Measurements from ENCODE around the gene FGF7.
"Not testable (repeated sequence)": the region's sequence is repeated elsewhere in the genome, so short reads cannot be mapped to it uniquely, and the experiment has no call there.

The FGF7 gene

GRCh38 chr15:49439678-49440395 lies 16.8 kb downstream of the FGF7 start:
- DNase-seq (ENCODE audit: low read depth): no peak

GRCh38 chr15:49441356-49441755 lies 18.3 kb downstream of the FGF7 start:
- no peak for DNase-seq (ENCODE audit: low read depth)

- no peak for DNase-seq (ENCODE audit: low read depth)
These were observed 18.8 kb downstream of the FGF7 start for GRCh38 chr15:49441816-49442215.

- no peak for DNase-seq (ENCODE audit: low read depth)
These were observed 29.6 kb downstream of the FGF7 start for GRCh38 chr15:49452595-49452994.

GRCh38 chr15:49456166-49456565 lies 33.1 kb downstream of the FGF7 start:
- no peak for DNase-seq (ENCODE audit: low read depth)

- DNase-seq (ENCODE audit: low read depth): no peak
These were observed 35.1 kb downstream of the FGF7 start for GRCh38 chr15:49458145-49458544.

- no peak for DNase-seq (ENCODE audit: low read depth)
These were observed 37.4 kb downstream of the FGF7 start for GRCh38 chr15:49460411-49460941.

GRCh38 chr15:49462232-49462844 lies 39.3 kb downstream of the FGF7 start:
- DNase-seq (ENCODE audit: low read depth): no peak

GRCh38 chr15:49464522-49464921 lies 41.5 kb downstream of the FGF7 start:
- DNase-seq (ENCODE audit: low read depth): no peak

- DNase-seq (ENCODE audit: low read depth): no peak
These were observed 43.1 kb downstream of the FGF7 start for GRCh38 chr15:49466119-49466518.

- no peak for DNase-seq (ENCODE audit: low read depth)
These were observed 44.9 kb downstream of the FGF7 start for GRCh38 chr15:49467746-49468480.

GRCh38 chr15:49468481-49468839 lies 45.4 kb downstream of the FGF7 start:
- DNase-seq (ENCODE audit: low read depth): peak; percentile 35

GRCh38 chr15:49471248-49471647 lies 48.2 kb downstream of the FGF7 start:
- not testable (repeated sequence) for DNase-seq (ENCODE audit: low read depth)

GRCh38 chr15:49471733-49472132 lies 48.7 kb downstream of the FGF7 start:
- DNase-seq (ENCODE audit: low read depth): no peak

GRCh38 chr15:49472338-49472737 lies 49.3 kb downstream of the FGF7 start:
- no peak for DNase-seq (ENCODE audit: low read depth)

GRCh38 chr15:49473031-49473430 lies 50.0 kb downstream of the FGF7 start:
- no peak for DNase-seq (ENCODE audit: low read depth)

- DNase-seq (ENCODE audit: low read depth): not testable (repeated sequence)
These were observed 55.0 kb downstream of the FGF7 start for GRCh38 chr15:49478021-49478420.

- not testable (repeated sequence) for DNase-seq (ENCODE audit: low read depth)
These were observed 55.9 kb downstream of the FGF7 start for GRCh38 chr15:49478982-49479381.

- DNase-seq (ENCODE audit: low read depth): not testable (repeated sequence)
These were observed 62.4 kb downstream of the FGF7 start for GRCh38 chr15:49485401-49485800.

GRCh38 chr15:49490966-49491365 lies 67.9 kb downstream of the FGF7 start:
- DNase-seq (ENCODE audit: low read depth): peak; percentile 24

GRCh38 chr15:49492151-49492550 lies 69.1 kb downstream of the FGF7 start:
- no peak for DNase-seq (ENCODE audit: low read depth)

- peak; percentile 87 for DNase-seq (ENCODE audit: low read depth)
These were observed 69.8 kb downstream of the FGF7 start for GRCh38 chr15:49492830-49493229.

- DNase-seq (ENCODE audit: low read depth): no peak
These were observed 71.8 kb downstream of the FGF7 start for GRCh38 chr15:49494842-49495241.
